Astrocyte of the spinal cord (primary cell): ENCODE measurements around the gene FHIT.

Experiments used
- DNase-seq: peaks from one replicate; pipeline ENCODE4 v3.0.0; 2011; ENCODE audit warnings: low read depth, low spot score
- H3K4me3 ChIP-seq: 2 replicates; pipeline ENCODE4 v1.5.1; 2011; ENCODE audit warnings: low read depth, mild to moderate bottlenecking, low read length, moderate library complexity
- CTCF ChIP-seq: IDR thresholded peaks from 2 replicates; pipeline ENCODE4 v1.5.1; 2012; ENCODE audit warnings: low read depth, mild to moderate bottlenecking, low read length, inconsistent platforms
- in situ Hi-C: cut with HindIII; loops from 2 replicates; pipeline ENCODE4 v1.10.0; 2017; ENCODE audit warnings: low sequenced_read_pairs

Gene FHIT

DNA sequence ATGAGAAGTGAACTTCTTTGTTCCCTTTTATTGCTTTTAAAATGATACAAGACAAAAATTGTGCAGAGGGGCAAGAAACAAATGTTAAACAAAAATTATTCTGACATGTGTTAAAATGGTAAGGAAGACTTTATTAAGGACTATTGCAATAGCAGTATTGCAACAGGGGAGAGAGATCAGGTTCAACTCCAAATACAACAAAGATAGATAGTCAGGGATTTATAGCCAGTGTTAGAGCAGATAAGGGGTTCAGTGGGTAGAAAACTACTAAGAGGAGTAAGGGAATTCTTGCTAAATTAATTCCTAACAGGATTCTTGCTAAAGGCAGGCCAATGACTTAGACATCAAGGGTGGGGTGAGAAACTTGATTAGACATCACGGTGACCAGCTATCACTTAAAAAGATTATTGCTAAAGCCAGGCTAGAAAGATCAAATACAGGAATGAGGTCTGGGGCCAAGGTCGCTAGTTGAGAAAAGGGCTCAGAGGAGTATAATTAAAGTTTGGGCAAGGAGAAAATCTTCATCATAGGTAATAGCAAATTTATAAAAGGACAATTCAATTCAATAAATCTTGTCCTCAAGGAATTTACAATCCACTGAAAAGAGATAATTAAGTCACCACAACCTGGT lies 81.5 kb downstream of the FHIT start:
- in situ Hi-C loops = no loop called here
- no peak for DNase-seq
- no peak overlapping the region for H3K4me3 ChIP-seq
- TF ChIP-seq CTCF = no peak

- H3K4me3 ChIP-seq = no peak overlapping the region
- in situ Hi-C loops = no loop called here
- DNase-seq = no peak
- TF ChIP-seq CTCF = no peak
Observed at GRCh38 chr3:61168286-61168685, 83.0 kb downstream of the FHIT start.

- in situ Hi-C loops = no loop called here
- no peak for TF ChIP-seq CTCF
- no peak overlapping the region for H3K4me3 ChIP-seq
- no peak for DNase-seq
Observed at GRCh38 chr3:61162965-61163364, 88.3 kb downstream of the FHIT start.

GRCh38 chr3:61158667-61159066 lies 92.6 kb downstream of the FHIT start:
- in situ Hi-C loops = no loop called here
- TF ChIP-seq CTCF = no peak

GRCh38 chr3:61158216-61158615 lies 93.0 kb downstream of the FHIT start:
- in situ Hi-C loops = no loop called here
- TF ChIP-seq CTCF = no peak
- no peak overlapping the region for H3K4me3 ChIP-seq
- no peak for DNase-seq

More at GRCh38 chr3:61158667-61159066, 92.6 kb downstream of the FHIT start:
- no peak for DNase-seq
- H3K4me3 ChIP-seq = no peak overlapping the region

GRCh38 chr3:61157414-61157813 lies 93.8 kb downstream of the FHIT start:
- in situ Hi-C loops = no loop called here
- H3K4me3 ChIP-seq = no peak overlapping the region
- no peak for DNase-seq
- no peak for TF ChIP-seq CTCF
